Trophoblast cell (in vitro differentiated cells and primary cell): Measurements from ENCODE around the gene KLHDC9.

Experiments used
- DNase-seq, 2 donors: peaks; one replicate each; pipeline ENCODE4 v3.0.0-alpha.2; 2016
- H2AFZ ChIP-seq: 2 replicates; pipeline ENCODE4 v1.6.1; 2013; ENCODE audit warnings: low read length, moderate library complexity, mild to moderate bottlenecking; ENCODE audit not compliant: insufficient read depth, poor library complexity
- H2AK5ac ChIP-seq: 2 replicates; pipeline ENCODE4 v1.6.1; 2013; ENCODE audit warnings: mild to moderate bottlenecking, low read length
- H2BK120ac ChIP-seq: 2 replicates; pipeline ENCODE4 v1.6.1; 2013; ENCODE audit warnings: low read length, mild to moderate bottlenecking, moderate library complexity; ENCODE audit not compliant: insufficient read depth, poor library complexity
- H2BK12ac ChIP-seq: 2 replicates; pipeline ENCODE4 v1.6.1; 2013; ENCODE audit warnings: mild to moderate bottlenecking, low read length, moderate library complexity
- H2BK5ac ChIP-seq: 2 replicates; pipeline ENCODE4 v1.6.1; 2013; ENCODE audit warnings: low read length, low read depth, moderate library complexity, mild to moderate bottlenecking; ENCODE audit not compliant: poor library complexity
- H3K14ac ChIP-seq: 2 replicates; pipeline ENCODE4 v1.6.1; 2013; ENCODE audit warnings: mild to moderate bottlenecking, low read length
- H3K18ac ChIP-seq: 2 replicates; pipeline ENCODE4 v1.6.1; 2013; ENCODE audit warnings: mild to moderate bottlenecking, low read length
- H3K23ac ChIP-seq: 2 replicates; pipeline ENCODE4 v1.6.1; 2013; ENCODE audit warnings: low read length
- H3K27ac ChIP-seq: 2 replicates; pipeline ENCODE4 v1.5.1; 2013; ENCODE audit warnings: low read depth, mild to moderate bottlenecking, inconsistent platforms, low read length, moderate library complexity
- H3K27me3 ChIP-seq: 2 replicates; pipeline ENCODE4 v1.6.1; 2013; ENCODE audit warnings: inconsistent platforms, mild to moderate bottlenecking, low read length, moderate library complexity; ENCODE audit not compliant: insufficient read depth
- H3K36me3 ChIP-seq, 2 experiments: 1 replicate in 1 of 2; 2 replicates in 1 of 2; pipeline ENCODE4 v1.6.1; 2013; ENCODE audit warnings: low read length in 2 of 2, mild to moderate bottlenecking in 2 of 2, moderate library complexity in 1 of 2; ENCODE audit not compliant: insufficient read depth in 2 of 2, control insufficient read depth in 1 of 2
- H3K4ac ChIP-seq: 2 replicates; pipeline ENCODE4 v1.6.1; 2013; ENCODE audit warnings: low read depth, mild to moderate bottlenecking, low read length, moderate library complexity
- H3K4me1 ChIP-seq, 2 experiments: 1 replicate in 1 of 2; 2 replicates in 1 of 2; pipeline ENCODE4 v1.6.1; 2013; ENCODE audit warnings: low read length in 2 of 2, mild to moderate bottlenecking in 2 of 2, moderate library complexity in 1 of 2; ENCODE audit not compliant: insufficient read depth in 2 of 2, control insufficient read depth in 1 of 2
- H3K4me2 ChIP-seq: 2 replicates; pipeline ENCODE4 v1.6.1; 2013; ENCODE audit warnings: inconsistent platforms, mild to moderate bottlenecking, low read length, moderate library complexity
- H3K4me3 ChIP-seq: 2 replicates; pipeline ENCODE4 v1.5.1; 2013; ENCODE audit warnings: mild to moderate bottlenecking, low read depth, low read length, inconsistent platforms
- H3K79me1 ChIP-seq: one replicate; pipeline ENCODE4 v1.6.1; 2013; ENCODE audit warnings: low read length
- H3K79me2 ChIP-seq: 2 replicates; pipeline ENCODE4 v1.6.1; 2013; ENCODE audit warnings: low read length, mild to moderate bottlenecking; ENCODE audit not compliant: control insufficient read depth, insufficient read depth, poor library complexity
- H3K9ac ChIP-seq: 2 replicates; pipeline ENCODE4 v1.6.1; 2013; ENCODE audit warnings: mild to moderate bottlenecking, low read length
- H3K9me3 ChIP-seq: 2 replicates; pipeline ENCODE4 v1.6.1; 2013; ENCODE audit warnings: low read depth, mild to moderate bottlenecking, control low read depth, inconsistent platforms, low read length; ENCODE audit not compliant: insufficient read depth
- H4K12ac ChIP-seq: 2 replicates; pipeline ENCODE4 v1.6.1; 2013; ENCODE audit warnings: low read depth, mild to moderate bottlenecking, low read length, moderate library complexity
- H4K8ac ChIP-seq: 2 replicates; pipeline ENCODE4 v1.6.1; 2013; ENCODE audit warnings: low read depth, mild to moderate bottlenecking, low read length, moderate library complexity
- H4K91ac ChIP-seq: one replicate; pipeline ENCODE4 v1.6.1; 2013; ENCODE audit warnings: low read depth, mild to moderate bottlenecking, low read length, moderate library complexity
- WGBS: extraction: QIAGEN DNeasy Blood & Tissue Kit; methylation state at CpG from one replicate; pipeline ENCODE4 v1.1.7; 2013; ENCODE audit warnings: missing lambda C conversion rate; ENCODE audit not compliant: insufficient read length, insufficient coverage; ENCODE audit errors: extremely low coverage; 5-methylcytosine and 5-hydroxymethylcytosine counted together

KLHDC9 gene

DNA sequence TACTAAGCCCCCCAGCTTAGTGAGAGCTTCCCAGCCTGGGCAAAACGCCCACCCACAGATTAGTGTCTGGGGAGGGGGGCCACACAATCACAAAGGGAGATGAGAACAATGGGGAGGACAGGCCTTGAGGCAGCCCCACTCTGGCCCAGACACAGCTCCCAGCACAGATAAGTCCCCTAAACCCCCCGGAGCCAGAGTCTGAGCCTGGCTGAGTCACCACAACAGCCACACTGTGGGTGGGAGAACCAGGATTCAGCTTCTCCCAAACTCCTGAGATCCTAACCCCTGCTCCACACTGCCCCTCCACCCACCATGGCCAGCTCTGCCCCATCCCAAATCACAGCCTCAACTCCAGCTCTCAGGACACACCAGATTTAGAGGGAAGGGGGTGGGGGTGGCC, 13.0 kb upstream of the KLHDC9 start:
- peak overlapping the region; percentile 87 for H3K4ac ChIP-seq
- H2AFZ ChIP-seq, result no peak overlapping the region

GRCh38 chr1:161086457-161086856, 11.7 kb upstream of the KLHDC9 start:
- Histone ChIP-seq H2BK120ac (peak overlapping the region; percentile 98), H2BK5ac (peak overlapping the region; percentile 99), H3K79me1 (peaks cover 74% of the 10 kb centered on the region), H3K14ac (peak overlapping the region; percentile 96), H4K12ac (peak overlapping the region; percentile 20), H3K4me1 (peaks cover 69 to 79% of the 10 kb centered on the region in 2 experiments), H3K4ac (peak overlapping the region; percentile 84), H3K4me2 (peak overlapping the region; percentile 4), H3K9ac (no peak overlapping the region), H2BK12ac (peak overlapping the region; percentile 91), H2AK5ac (peak overlapping the region; percentile 61), H3K9me3 (no peaks in the 10 kb centered on the region), H3K79me2 (peaks cover 26% of the 10 kb centered on the region), H3K27me3 (no peaks in the 10 kb centered on the region), H2AFZ (no peak overlapping the region), H3K36me3 (no peaks in the 10 kb centered on the region), H3K18ac (peak overlapping the region; percentile 63), H3K27ac (peak overlapping the region; percentile 99), H3K23ac (no peak overlapping the region), H3K4me3 (no peak overlapping the region), H4K8ac (peak overlapping the region; percentile 57), H4K91ac (peak overlapping the region; percentile 99)
- no CpG with 5 or more reads among the region's 4 CpGs for WGBS
- no peak for DNase-seq

More for the DNA sequence above, 13.0 kb upstream of the KLHDC9 start:
- Histone ChIP-seq H2BK5ac (peak overlapping the region; percentile 99), H2BK120ac (peak overlapping the region; percentile 98), H3K4me3 (no peak overlapping the region), H3K27ac (peak overlapping the region; percentile 99), H2AK5ac (peak overlapping the region; percentile 88), H3K79me2 (peaks cover 28% of the 10 kb centered on the region), H2BK12ac (peak overlapping the region; percentile 99), H3K79me1 (peaks cover 83% of the 10 kb centered on the region), H3K14ac (peak overlapping the region; percentile 96), H3K27me3 (no peaks in the 10 kb centered on the region), H3K4me1 (peaks cover 76 to 86% of the 10 kb centered on the region in 2 experiments), H3K36me3 (no peaks in the 10 kb centered on the region), H3K23ac (no peak overlapping the region), H4K8ac (peak overlapping the region; percentile 93), H3K18ac (peak overlapping the region; percentile 92), H3K9ac (no peak overlapping the region), H3K4me2 (peak overlapping the region; percentile 49), H4K91ac (peak overlapping the region; percentile 99), H3K9me3 (no peaks in the 10 kb centered on the region), H4K12ac (peak overlapping the region; percentile 61)
- no CpG with 5 or more reads among the region's 2 CpGs for WGBS
- DNase-seq, result no peak

DNA sequence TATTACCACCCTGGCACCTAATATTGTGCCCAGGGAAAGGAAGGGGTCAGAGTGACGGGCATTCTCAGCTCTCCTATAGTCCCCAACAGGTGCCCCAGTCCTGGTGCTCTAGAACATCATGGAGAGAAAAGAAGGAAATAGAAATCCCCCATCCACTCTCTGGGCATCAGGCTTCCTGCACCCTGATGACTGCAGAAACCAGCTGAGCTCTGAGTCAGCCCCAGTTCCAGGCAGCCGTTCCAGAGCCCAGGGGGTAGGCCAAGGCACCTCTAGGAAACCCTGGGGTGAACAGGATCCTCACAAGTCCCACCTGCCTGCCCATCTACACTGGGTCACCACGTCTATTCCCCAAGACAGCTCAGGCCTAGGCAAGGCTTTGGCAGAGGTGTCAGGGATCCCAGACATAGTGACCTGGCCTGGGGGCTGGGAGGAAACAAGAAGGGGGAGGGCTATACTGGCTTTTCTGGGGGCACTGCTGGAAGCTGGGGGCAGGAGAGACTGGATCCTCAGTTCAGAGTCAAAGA, 9.5 kb upstream of the KLHDC9 start:
- H2AK5ac ChIP-seq, result peak overlapping the region; percentile 24
- no peak for DNase-seq
- no CpG with 5 or more reads among the region's 3 CpGs for WGBS

DNA sequence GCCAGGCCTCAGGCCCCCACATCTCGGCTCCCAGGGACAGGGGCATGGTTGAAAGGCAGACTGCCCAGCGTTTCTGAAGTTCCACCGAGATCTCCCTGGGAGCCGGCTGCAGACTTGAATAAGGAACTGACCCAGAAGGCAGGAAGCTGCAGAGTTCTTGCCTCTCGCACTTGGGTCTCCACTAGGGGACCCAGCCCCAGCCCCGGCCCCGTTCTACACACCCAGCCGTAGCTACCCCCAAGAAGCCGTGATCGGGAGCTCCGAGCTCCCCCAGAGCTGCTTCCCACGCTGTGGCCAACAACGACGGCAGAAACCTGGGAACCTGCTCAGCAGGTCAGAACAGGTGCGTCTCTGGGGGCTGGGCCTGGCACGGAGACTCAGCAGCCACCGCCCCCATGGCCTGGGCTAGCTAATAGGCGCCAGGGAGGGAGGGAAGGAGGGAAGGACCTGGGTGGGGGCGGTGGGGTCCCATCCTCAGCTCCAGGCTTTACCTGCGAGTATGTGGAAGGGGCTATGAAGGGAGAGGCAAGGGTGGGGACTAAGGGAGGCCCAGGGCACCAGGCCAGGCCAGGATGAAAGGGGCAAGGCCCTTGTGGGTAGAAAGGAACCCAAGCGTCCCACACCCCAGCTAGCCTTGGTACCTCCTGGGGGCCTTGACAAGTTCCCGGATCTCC, 8.8 kb upstream of the KLHDC9 start, which contains the start of gene NECTIN4:
NECTIN4 (minus strand) TSS at position 308 of the 674 bp plus-strand sequence; CDS start at position 46, 262 bp downstream.
- no CpG with 5 or more reads among the region's 22 CpGs for WGBS
- no peak within 1 kb of the TSS for H3K9ac ChIP-seq
- H3K27ac ChIP-seq, result peak within 1 kb of the TSS; percentile 18

More for the DNA sequence above, 9.5 kb upstream of the KLHDC9 start:
- Histone ChIP-seq H2BK5ac (peak overlapping the region; percentile 52), H3K23ac (no peak overlapping the region), H3K4me1 (peaks cover 70 to 80% of the 10 kb centered on the region in 2 experiments), H3K79me1 (peaks cover 70% of the 10 kb centered on the region), H3K79me2 (peaks cover 22% of the 10 kb centered on the region), H4K91ac (peak overlapping the region; percentile 69), H2BK120ac (peak overlapping the region; percentile 9), H4K12ac (no peak overlapping the region), H2BK12ac (peak overlapping the region; percentile 30), H3K4me3 (peak overlapping the region; percentile 38), H3K14ac (peak overlapping the region; percentile 52), H3K36me3 (no peaks in the 10 kb centered on the region), H3K27me3 (no peaks in the 10 kb centered on the region), H3K27ac (peak overlapping the region; percentile 18), H4K8ac (peak overlapping the region; percentile 24), H3K18ac (peak overlapping the region; percentile 62), H3K9me3 (no peaks in the 10 kb centered on the region), H2AFZ (no peak overlapping the region), H3K4me2 (peak overlapping the region; percentile 43), H3K4ac (peak overlapping the region; percentile 23), H3K9ac (no peak overlapping the region)

More for the DNA sequence above, 8.8 kb upstream of the KLHDC9 start, which contains the start of gene NECTIN4:
- DNase-seq, result peak; percentile 63 to 77
- H2AK5ac ChIP-seq, result peak within 1 kb of the TSS; percentile 49
- H3K4me1 ChIP-seq, result peaks cover 63 to 73% of the 10 kb centered on the region in 2 experiments
- H3K14ac ChIP-seq, result peak within 1 kb of the TSS; percentile 68
- H2BK12ac ChIP-seq, result peak within 1 kb of the TSS; percentile 91
- H3K18ac ChIP-seq, result peak within 1 kb of the TSS; percentile 62
- peak within 1 kb of the TSS; percentile 69 for H4K91ac ChIP-seq
- H2BK120ac ChIP-seq, result peak within 1 kb of the TSS; percentile 46
- H4K12ac ChIP-seq, result no peak within 1 kb of the TSS
- H2AFZ ChIP-seq, result no peak within 1 kb of the TSS
- no peaks in the 10 kb centered on the region for H3K36me3 ChIP-seq
- H4K8ac ChIP-seq, result peak within 1 kb of the TSS; percentile 40
- peak within 1 kb of the TSS; percentile 23 for H3K4ac ChIP-seq
- peak within 1 kb of the TSS; percentile 38 for H3K4me3 ChIP-seq
- peaks cover 62% of the 10 kb centered on the region for H3K79me1 ChIP-seq
- H3K23ac ChIP-seq, result no peak within 1 kb of the TSS
- H3K27me3 ChIP-seq, result no peaks in the 10 kb centered on the region
- peak within 1 kb of the TSS; percentile 43 for H3K4me2 ChIP-seq
- no peaks in the 10 kb centered on the region for H3K9me3 ChIP-seq
- H2BK5ac ChIP-seq, result peak within 1 kb of the TSS; percentile 70
- H3K79me2 ChIP-seq, result peaks cover 19% of the 10 kb centered on the region
